ENCODE measurements around the gene ARHGAP15.

The ARHGAP15 gene

GRCh38 chr2:143771939-143772338 is 642.7 kb downstream of the ARHGAP15 start:
- no peak for DNase-seq (ENCODE audit: low read depth)

GRCh38 chr2:143776526-143777297 is 647.5 kb downstream of the ARHGAP15 start:
- DNase-seq (ENCODE audit: low read depth), result no peak

- no peak for DNase-seq (ENCODE audit: low read depth)
Observed at GRCh38 chr2:143779021-143779420, 649.8 kb downstream of the ARHGAP15 start.

- DNase-seq (ENCODE audit: low read depth), result no peak
Observed at GRCh38 chr2:143786026-143786765, 657.0 kb downstream of the ARHGAP15 start.

- no peak for DNase-seq (ENCODE audit: low read depth)
Observed at GRCh38 chr2:143787674-143788073, 658.5 kb downstream of the ARHGAP15 start.

- DNase-seq (ENCODE audit: low read depth), result no peak
Observed at GRCh38 chr2:143792602-143793001, 663.4 kb downstream of the ARHGAP15 start.

GRCh38 chr2:143793381-143793780 is 664.2 kb downstream of the ARHGAP15 start:
- DNase-seq (ENCODE audit: low read depth), result no peak

- DNase-seq (ENCODE audit: low read depth), result no peak
Observed at GRCh38 chr2:143796051-143796450, 666.8 kb downstream of the ARHGAP15 start.

GRCh38 chr2:143801561-143801960 is 672.3 kb downstream of the ARHGAP15 start:
- DNase-seq (ENCODE audit: low read depth), result no peak

GRCh38 chr2:143802242-143802641 is 673.0 kb downstream of the ARHGAP15 start:
- DNase-seq (ENCODE audit: low read depth), result no peak

- no peak for DNase-seq (ENCODE audit: low read depth)
Observed at GRCh38 chr2:143802871-143803650, 673.8 kb downstream of the ARHGAP15 start.

GRCh38 chr2:143803936-143804335 is 674.7 kb downstream of the ARHGAP15 start:
- no peak for DNase-seq (ENCODE audit: low read depth)

GRCh38 chr2:143805666-143806065 is 676.4 kb downstream of the ARHGAP15 start:
- DNase-seq (ENCODE audit: low read depth), result no peak

- DNase-seq (ENCODE audit: low read depth), result no peak
Observed at GRCh38 chr2:143807192-143807591, 678.0 kb downstream of the ARHGAP15 start.

- DNase-seq (ENCODE audit: low read depth), result no peak
Observed at GRCh38 chr2:143807671-143808070, 678.5 kb downstream of the ARHGAP15 start.

GRCh38 chr2:143808166-143808565 is 678.9 kb downstream of the ARHGAP15 start:
- no peak for DNase-seq (ENCODE audit: low read depth)

- DNase-seq (ENCODE audit: low read depth), result no peak
Observed at GRCh38 chr2:143815082-143815481, 685.9 kb downstream of the ARHGAP15 start.

GRCh38 chr2:143816916-143817315 is 687.7 kb downstream of the ARHGAP15 start:
- no peak for DNase-seq (ENCODE audit: low read depth)
